Measurements from ENCODE around the gene TMEM129. TPM values are rescaled to one million over a fixed set of nuclear protein-coding genes. Genes with fewer than 3 reads are reported as not detected.

Gene TMEM129, protein sequence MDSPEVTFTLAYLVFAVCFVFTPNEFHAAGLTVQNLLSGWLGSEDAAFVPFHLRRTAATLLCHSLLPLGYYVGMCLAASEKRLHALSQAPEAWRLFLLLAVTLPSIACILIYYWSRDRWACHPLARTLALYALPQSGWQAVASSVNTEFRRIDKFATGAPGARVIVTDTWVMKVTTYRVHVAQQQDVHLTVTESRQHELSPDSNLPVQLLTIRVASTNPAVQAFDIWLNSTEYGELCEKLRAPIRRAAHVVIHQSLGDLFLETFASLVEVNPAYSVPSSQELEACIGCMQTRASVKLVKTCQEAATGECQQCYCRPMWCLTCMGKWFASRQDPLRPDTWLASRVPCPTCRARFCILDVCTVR
- total RNA-seq, result 15.1 TPM
- polyA plus RNA-seq, result 23.2 TPM
- long read RNA-seq, donor 1, result 0 reads
- long read RNA-seq, donor 2, result 0 reads
- long read RNA-seq, donor 3, partial matches to known transcripts, result 0 of 1 reads
- long read RNA-seq, donor 3, other reads (novel, unspliced or antisense), result 0 of 1 reads
- long read RNA-seq, donor 4, partial matches to known transcripts, result 0 of 1 reads
- long read RNA-seq, donor 4, other reads (novel, unspliced or antisense), result 0 of 1 reads
- long read RNA-seq, donor 5, transcript TMEM129-202 (4 exons, 2,810 nt), result major isoform, 5 of 109 reads
- long read RNA-seq, donor 5, partial matches to known transcripts, result 72 of 109 reads
- long read RNA-seq, donor 5, other reads (novel, unspliced or antisense), result 30 of 109 reads
- long read RNA-seq, donor 6, partial matches to known transcripts, result 0 of 5 reads
- long read RNA-seq, donor 6, other reads (novel, unspliced or antisense), result 0 of 5 reads
- long read RNA-seq, donor 7, partial matches to known transcripts, result 0 of 4 reads
- long read RNA-seq, donor 7, other reads (novel, unspliced or antisense), result 0 of 4 reads
- long read RNA-seq, donor 8, partial matches to known transcripts, result 0 of 4 reads
- long read RNA-seq, donor 8, other reads (novel, unspliced or antisense), result 0 of 4 reads
- long read RNA-seq, donor 9, partial matches to known transcripts, result 0 of 2 reads
- long read RNA-seq, donor 9, other reads (novel, unspliced or antisense), result 0 of 2 reads
- long read RNA-seq, donor 10, partial matches to known transcripts, result 0 of 3 reads
- long read RNA-seq, donor 10, other reads (novel, unspliced or antisense), result 0 of 3 reads

DNA sequence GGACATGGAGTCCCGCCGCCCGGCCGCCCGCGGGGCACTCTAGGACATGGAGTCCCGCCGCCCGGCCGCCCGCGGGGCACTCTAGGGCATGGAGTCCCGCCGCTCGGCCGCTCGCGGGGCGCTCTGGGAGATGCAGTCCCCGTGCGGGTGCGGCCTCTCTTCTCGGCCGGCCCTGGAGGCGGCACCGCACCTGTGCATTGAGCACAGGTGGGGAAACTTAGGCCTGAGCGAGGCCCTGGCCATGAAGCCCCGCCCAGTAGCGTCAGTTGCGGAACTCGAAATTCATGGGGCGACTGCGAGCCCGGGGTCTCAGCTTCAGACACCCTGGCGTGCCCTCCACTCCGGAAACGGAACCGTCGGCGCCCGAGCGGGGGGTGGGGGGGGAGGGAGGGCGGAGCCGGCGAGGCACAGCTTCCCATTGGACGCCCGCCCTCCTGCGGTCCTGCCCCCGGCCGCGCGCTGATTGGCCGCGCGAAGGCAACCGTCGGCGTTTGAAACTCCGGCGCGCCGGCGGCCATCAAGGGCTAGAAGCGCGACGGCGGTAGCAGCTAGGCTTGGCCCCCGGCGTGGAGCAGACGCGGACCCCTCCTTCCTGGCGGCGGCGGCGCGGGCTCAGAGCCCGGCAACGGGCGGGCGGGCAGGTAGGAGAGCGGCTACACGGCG is at the start of gene TMEM129, which contains the start of gene TACC3:
Gene TMEM129 (minus strand): TSS at position 321 of the 663 bp plus-strand sequence. CDS start 486 bp downstream, outside the sequence.
Gene TACC3 (plus strand): TSS at position 519 of the 663 bp plus-strand sequence. CDS start 1,901 bp downstream, outside the sequence.
- under 1% methylated on average over 83 of the region's 83 CpGs for WGBS
- peaks cover 32 to 42% of the 10 kb centered on the region in 2 donors for H3K4me1 ChIP-seq (ENCODE audit: control insufficient read depth in 2 of 2, insufficient read depth in 2 of 2, low read length in 2 of 2)
- peaks cover 40 to 49% of the 10 kb centered on the region in 2 donors for H3K36me3 ChIP-seq (ENCODE audit: control insufficient read depth in 2 of 2, insufficient read depth in 2 of 2, low read length in 1 of 2)
- H3K27ac ChIP-seq (ENCODE audit: low read depth in 1 of 2, low read length in 1 of 2), result peak within 1 kb of the TSS; percentile 98 to 99
- peak within 1 kb of the TSS; percentile 63 to 72 for H3K4me3 ChIP-seq (ENCODE audit: low read length in 2 of 2)
- H3K27me3 ChIP-seq (ENCODE audit: control insufficient read depth in 2 of 2, insufficient read depth in 1 of 2, low read length in 1 of 2), result no peaks in the 10 kb centered on the region
- H3K9me3 ChIP-seq (ENCODE audit: control insufficient read depth in 2 of 2, insufficient read depth in 1 of 2, low read length in 1 of 2), result no peaks in the 10 kb centered on the region
- peak; percentile 82 to 97 (median 93) for DNase-seq (ENCODE audit: low read depth in 6 of 9, low spot score in 9 of 9)

DNA sequence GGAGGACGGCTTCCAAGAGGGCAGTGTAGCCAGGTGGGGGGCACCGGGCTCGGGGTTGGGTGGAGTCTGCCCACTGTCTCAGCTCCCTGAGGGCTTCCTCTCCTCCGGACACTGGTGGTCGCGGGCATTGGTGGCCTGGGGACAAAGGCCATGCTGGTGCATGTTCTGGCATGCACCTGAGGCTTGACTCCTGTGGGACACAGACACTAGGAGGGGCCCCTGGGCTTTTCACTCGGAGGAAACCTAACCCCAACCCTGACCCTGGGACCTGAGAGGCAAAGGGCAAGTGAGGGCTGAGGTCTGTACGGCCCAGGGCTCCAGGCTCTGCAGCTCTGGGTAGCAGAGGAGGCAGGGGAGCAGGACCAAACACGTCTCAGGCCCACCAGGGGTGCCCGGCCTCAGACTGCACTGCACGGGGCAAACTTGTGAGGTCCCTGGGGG is 49.7 kb upstream of the TMEM129 start:
- Histone ChIP-seq H3K4me3 (ENCODE audit: low read length in 2 of 2) (no peak overlapping the region), H3K27me3 (ENCODE audit: control insufficient read depth in 2 of 2, insufficient read depth in 1 of 2, low read length in 1 of 2) (peaks cover 36 to 56% of the 10 kb centered on the region in 2 donors), H3K9me3 (ENCODE audit: control insufficient read depth in 2 of 2, insufficient read depth in 1 of 2, low read length in 1 of 2) (peaks cover 0 to 7% of the 10 kb centered on the region in 2 donors), H3K36me3 (ENCODE audit: control insufficient read depth in 2 of 2, insufficient read depth in 2 of 2, low read length in 1 of 2) (no peaks in the 10 kb centered on the region), H3K27ac (ENCODE audit: low read depth in 1 of 2, low read length in 1 of 2) (no peak overlapping the region), H3K4me1 (ENCODE audit: control insufficient read depth in 2 of 2, insufficient read depth in 2 of 2, low read length in 2 of 2) (peaks cover 5 to 60% of the 10 kb centered on the region in 2 donors)
- DNase-seq (ENCODE audit: low read depth in 6 of 9, low spot score in 9 of 9), result no peak
- WGBS, result 91% methylated on average over 11 of the region's 11 CpGs

DNA sequence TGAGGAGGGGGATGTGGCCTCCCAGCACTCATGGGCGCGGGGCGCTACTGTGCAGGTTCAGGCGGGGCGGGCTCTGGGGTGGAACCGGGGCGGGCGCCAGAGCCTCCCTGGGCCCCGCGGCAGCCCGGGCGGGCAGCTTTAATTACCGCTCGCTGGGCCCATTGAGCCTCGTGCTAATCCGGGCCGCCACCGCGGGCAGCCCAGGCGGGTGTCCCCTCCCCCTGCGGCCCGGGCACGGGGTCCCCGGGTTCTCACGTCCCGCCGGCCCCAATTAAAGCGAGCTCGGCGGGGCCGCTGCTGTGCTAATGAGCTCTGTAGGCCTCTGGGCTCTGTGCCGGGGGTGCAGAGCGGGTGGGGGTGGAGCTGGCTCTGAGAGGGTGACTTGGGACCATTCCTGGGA is 49.1 kb upstream of the TMEM129 start:
- Histone ChIP-seq H3K36me3 (ENCODE audit: control insufficient read depth in 2 of 2, insufficient read depth in 2 of 2, low read length in 1 of 2) (no peaks in the 10 kb centered on the region), H3K9me3 (ENCODE audit: control insufficient read depth in 2 of 2, insufficient read depth in 1 of 2, low read length in 1 of 2) (peaks cover 0 to 4% of the 10 kb centered on the region in 2 donors), H3K4me1 (ENCODE audit: control insufficient read depth in 2 of 2, insufficient read depth in 2 of 2, low read length in 2 of 2) (peaks cover 5 to 55% of the 10 kb centered on the region in 2 donors), H3K4me3 (ENCODE audit: low read length in 2 of 2) (no peak overlapping the region), H3K27ac (ENCODE audit: low read depth in 1 of 2, low read length in 1 of 2) (no peak overlapping the region), H3K27me3 (ENCODE audit: control insufficient read depth in 2 of 2, insufficient read depth in 1 of 2, low read length in 1 of 2) (peaks cover 42 to 62% of the 10 kb centered on the region in 2 donors)
- WGBS, result 84% methylated on average over 33 of the region's 33 CpGs
- DNase-seq (ENCODE audit: low read depth in 6 of 9, low spot score in 9 of 9), result no peak

DNA sequence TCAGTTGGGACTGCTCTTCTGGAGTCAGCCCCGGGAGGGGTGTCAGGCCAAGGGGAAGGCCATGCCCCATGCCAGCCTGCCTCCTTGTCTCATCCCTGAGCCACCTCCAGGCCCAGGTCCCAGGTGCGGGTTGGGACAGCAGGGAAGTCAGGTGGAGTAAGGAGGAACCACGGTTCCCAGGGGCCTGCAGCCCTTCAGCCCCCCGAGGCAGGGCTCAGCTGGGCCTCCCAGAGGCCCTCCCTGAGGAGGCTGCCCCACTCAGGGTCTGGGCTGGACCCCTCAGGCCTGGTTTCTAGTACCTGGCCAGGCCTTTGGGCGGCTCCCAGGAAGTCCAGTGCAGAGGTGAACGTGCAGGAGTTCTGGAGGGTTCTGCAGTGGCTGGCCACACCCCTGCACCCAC is 48.6 kb upstream of the TMEM129 start:
- Histone ChIP-seq H3K27me3 (ENCODE audit: control insufficient read depth in 2 of 2, insufficient read depth in 1 of 2, low read length in 1 of 2) (peaks cover 48 to 67% of the 10 kb centered on the region in 2 donors), H3K4me1 (ENCODE audit: control insufficient read depth in 2 of 2, insufficient read depth in 2 of 2, low read length in 2 of 2) (peaks cover 5 to 55% of the 10 kb centered on the region in 2 donors), H3K9me3 (ENCODE audit: control insufficient read depth in 2 of 2, insufficient read depth in 1 of 2, low read length in 1 of 2) (peaks cover 0 to 4% of the 10 kb centered on the region in 2 donors), H3K36me3 (ENCODE audit: control insufficient read depth in 2 of 2, insufficient read depth in 2 of 2, low read length in 1 of 2) (no peaks in the 10 kb centered on the region), H3K27ac (ENCODE audit: low read depth in 1 of 2, low read length in 1 of 2) (no peak overlapping the region), H3K4me3 (ENCODE audit: low read length in 2 of 2) (no peak overlapping the region)
- WGBS, result 89% methylated on average over 6 of the region's 6 CpGs
- DNase-seq (ENCODE audit: low read depth in 6 of 9, low spot score in 9 of 9), result no peak

DNA sequence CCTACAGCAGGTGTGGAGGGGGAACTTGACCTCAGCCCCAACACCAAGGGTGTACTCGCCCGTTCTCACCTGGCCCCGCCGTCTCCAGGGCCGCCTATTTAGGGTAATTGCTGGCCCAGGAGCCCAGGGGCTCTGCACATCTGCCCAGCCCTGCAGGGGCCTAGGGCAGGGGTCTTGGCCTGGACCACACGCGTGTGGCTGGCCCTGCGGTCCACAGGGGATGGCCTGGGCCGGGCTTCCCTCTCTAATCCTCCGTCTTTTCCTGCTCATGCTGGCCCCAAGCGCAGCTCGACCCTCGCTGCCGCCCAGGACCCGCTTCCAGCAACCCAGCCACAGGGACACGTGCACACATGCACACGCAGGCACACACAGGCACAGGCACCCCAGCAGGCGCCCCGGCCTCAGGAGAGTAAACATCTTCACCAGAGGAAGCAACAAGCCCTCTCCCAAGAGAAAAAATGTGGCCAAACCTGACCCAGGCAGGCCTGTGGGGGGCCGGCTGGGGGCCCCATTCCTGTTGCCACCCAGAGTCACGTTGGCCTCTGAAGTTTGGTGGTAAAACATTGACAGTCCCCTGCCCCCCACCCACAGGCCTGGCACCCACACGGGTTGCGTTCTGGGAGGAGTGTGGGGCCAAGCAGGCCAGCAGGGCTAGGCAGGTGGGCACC is 47.4 kb upstream of the TMEM129 start:
- Histone ChIP-seq H3K27me3 (ENCODE audit: control insufficient read depth in 2 of 2, insufficient read depth in 1 of 2, low read length in 1 of 2) (peaks cover 57 to 79% of the 10 kb centered on the region in 2 donors), H3K4me3 (ENCODE audit: low read length in 2 of 2) (no peak overlapping the region), H3K36me3 (ENCODE audit: control insufficient read depth in 2 of 2, insufficient read depth in 2 of 2, low read length in 1 of 2) (no peaks in the 10 kb centered on the region), H3K4me1 (ENCODE audit: control insufficient read depth in 2 of 2, insufficient read depth in 2 of 2, low read length in 2 of 2) (peaks cover 5 to 55% of the 10 kb centered on the region in 2 donors), H3K27ac (ENCODE audit: low read depth in 1 of 2, low read length in 1 of 2) (no peak overlapping the region), H3K9me3 (ENCODE audit: control insufficient read depth in 2 of 2, insufficient read depth in 1 of 2, low read length in 1 of 2) (peaks cover 0 to 4% of the 10 kb centered on the region in 2 donors)
- no peak for DNase-seq (ENCODE audit: low read depth in 6 of 9, low spot score in 9 of 9)
- 58% methylated on average over 23 of the region's 23 CpGs for WGBS

DNA sequence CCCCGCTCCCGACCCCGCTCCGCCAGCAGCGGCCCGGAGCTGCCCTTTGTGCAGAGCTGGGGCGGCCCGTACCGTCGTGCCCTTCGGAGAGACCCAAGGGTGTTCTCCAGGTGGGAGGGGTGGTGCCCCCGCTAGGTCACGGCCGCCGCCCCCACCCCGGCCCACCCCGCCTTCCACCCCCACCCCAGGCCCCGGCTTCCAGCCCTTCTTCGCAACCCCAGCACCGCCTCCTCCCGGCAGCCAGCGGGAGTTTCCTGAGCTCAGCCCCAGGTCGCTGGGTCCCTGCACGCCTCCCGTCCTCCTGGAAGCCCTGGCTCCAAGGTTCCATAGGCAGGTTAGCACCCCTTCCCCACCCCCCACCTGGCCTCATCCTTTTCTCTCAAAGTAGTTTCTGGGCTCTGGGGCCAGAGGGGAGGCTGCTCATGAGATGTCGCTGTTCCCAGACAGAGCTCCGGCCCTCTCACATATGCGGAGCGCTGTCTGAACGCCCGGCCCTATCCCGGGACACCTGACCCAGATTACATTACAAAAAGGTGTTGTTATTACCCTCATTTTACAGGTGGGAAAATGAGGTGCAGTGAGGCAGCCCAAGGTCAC is 46.7 kb upstream of the TMEM129 start:
- WGBS, result 31% methylated on average over 32 of the region's 32 CpGs
- Histone ChIP-seq H3K9me3 (ENCODE audit: control insufficient read depth in 2 of 2, insufficient read depth in 1 of 2, low read length in 1 of 2) (peaks cover 0 to 4% of the 10 kb centered on the region in 2 donors), H3K36me3 (ENCODE audit: control insufficient read depth in 2 of 2, insufficient read depth in 2 of 2, low read length in 1 of 2) (no peaks in the 10 kb centered on the region), H3K4me1 (ENCODE audit: control insufficient read depth in 2 of 2, insufficient read depth in 2 of 2, low read length in 2 of 2) (peaks cover 5 to 51% of the 10 kb centered on the region in 2 donors), H3K4me3 (ENCODE audit: low read length in 2 of 2) (peak overlapping the region in 1 of 2 donors; percentile 50), H3K27ac (ENCODE audit: low read depth in 1 of 2, low read length in 1 of 2) (no peak overlapping the region), H3K27me3 (ENCODE audit: control insufficient read depth in 2 of 2, insufficient read depth in 1 of 2, low read length in 1 of 2) (peaks cover 63 to 85% of the 10 kb centered on the region in 2 donors)
- DNase-seq (ENCODE audit: low read depth in 6 of 9, low spot score in 9 of 9), result no peak

DNA sequence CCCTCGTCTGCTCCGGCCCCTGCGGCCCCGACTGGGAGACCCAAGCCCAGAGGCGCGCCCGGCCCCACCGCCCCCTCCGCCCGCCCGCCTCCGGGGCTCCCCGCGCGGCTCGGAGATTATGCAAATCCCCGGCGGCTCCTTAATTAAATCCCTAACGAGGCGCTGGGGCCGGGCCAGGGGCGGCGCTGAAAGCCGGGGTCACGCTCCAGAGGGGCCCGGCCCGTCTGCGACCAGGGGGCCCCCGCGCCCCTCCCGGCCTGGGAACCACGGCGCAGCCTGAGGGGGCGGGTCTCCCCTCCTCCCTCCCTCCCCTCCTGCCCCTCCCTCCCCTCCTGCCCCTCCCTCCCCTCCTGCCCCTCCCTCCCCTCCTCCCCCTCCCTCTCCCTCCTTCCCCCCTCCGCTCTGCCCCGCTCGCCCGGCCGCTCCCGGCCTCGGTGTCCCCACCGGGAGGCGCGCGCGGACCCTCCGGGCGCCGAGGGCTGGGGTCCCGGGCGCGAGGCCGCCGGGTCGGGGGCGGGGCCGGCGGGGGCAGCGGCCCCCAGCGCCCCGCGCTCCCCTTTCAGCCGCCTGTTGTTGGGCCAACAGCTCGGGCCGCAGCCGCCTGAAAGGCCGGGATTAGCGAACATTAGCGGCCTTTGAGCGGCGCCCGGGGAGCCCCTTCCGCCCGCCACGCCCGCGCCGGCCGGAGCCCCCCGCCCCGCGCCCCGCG is 46.1 kb upstream of the TMEM129 start:
- no peak for DNase-seq (ENCODE audit: low read depth in 6 of 9, low spot score in 9 of 9)
- H3K27ac ChIP-seq (ENCODE audit: low read depth in 1 of 2, low read length in 1 of 2), result no peak overlapping the region
- H3K4me1 ChIP-seq (ENCODE audit: control insufficient read depth in 2 of 2, insufficient read depth in 2 of 2, low read length in 2 of 2), result peaks cover 5 to 44% of the 10 kb centered on the region in 2 donors
- H3K27me3 ChIP-seq (ENCODE audit: control insufficient read depth in 2 of 2, insufficient read depth in 1 of 2, low read length in 1 of 2), result peaks cover 69 to 92% of the 10 kb centered on the region in 2 donors
- H3K4me3 ChIP-seq (ENCODE audit: low read length in 2 of 2), result peak overlapping the region in 1 of 2 donors; percentile 50
- no peaks in the 10 kb centered on the region for H3K36me3 ChIP-seq (ENCODE audit: control insufficient read depth in 2 of 2, insufficient read depth in 2 of 2, low read length in 1 of 2)
- WGBS, result 5% methylated on average over 81 of the region's 84 CpGs
- H3K9me3 ChIP-seq (ENCODE audit: control insufficient read depth in 2 of 2, insufficient read depth in 1 of 2, low read length in 1 of 2), result peaks cover 2 to 4% of the 10 kb centered on the region in 2 donors
